Measurements from ENCODE around the gene KDELR1.
"Not testable (repeated sequence)": the region's sequence is repeated elsewhere in the genome, so short reads cannot be mapped to it uniquely, and the experiment has no call there.

KDELR1 gene

GRCh38 chr19:48396824-48397176, 5.4 kb upstream of the KDELR1 start:
- no peaks in the 10 kb centered on the region for H3K36me3 ChIP-seq (ENCODE audit: insufficient read depth, low read length)
- H2AFZ ChIP-seq (ENCODE audit: low read length, unreplicated experiment): no peak overlapping the region
- H3K4me3 ChIP-seq (ENCODE audit: low read depth, low read length): peak overlapping the region; percentile 81; the same call in 1 of the 2 replicates
- H3K4me1 ChIP-seq (ENCODE audit: control insufficient read depth, insufficient read depth, low read length, unreplicated experiment): peaks cover 14% of the 10 kb centered on the region
- H3K27ac ChIP-seq (ENCODE audit: low read depth, low read length): no peak overlapping the region
- H3K79me2 ChIP-seq (ENCODE audit: control insufficient read depth, insufficient read depth, low read length, unreplicated experiment): no peaks in the 10 kb centered on the region
- 0 out of 2 replicates have a peak, but pooled peaks cover 2% of the 10 kb centered on the region for H3K27me3 ChIP-seq (ENCODE audit: insufficient read depth, low read length)

- H3K4me3 ChIP-seq (ENCODE audit: low read depth, low read length): no peak overlapping the region
- H3K4me1 ChIP-seq (ENCODE audit: control insufficient read depth, insufficient read depth, low read length, unreplicated experiment): peaks cover 14% of the 10 kb centered on the region
- H3K27me3 ChIP-seq (ENCODE audit: insufficient read depth, low read length): 0 out of 2 replicates have a peak, but pooled peaks cover 2% of the 10 kb centered on the region
- peaks cover under 1% of the 10 kb centered on the region for H3K79me2 ChIP-seq (ENCODE audit: control insufficient read depth, insufficient read depth, low read length, unreplicated experiment)
- no peak overlapping the region for H2AFZ ChIP-seq (ENCODE audit: low read length, unreplicated experiment)
- no peak overlapping the region for H3K27ac ChIP-seq (ENCODE audit: low read depth, low read length)
- no peaks in the 10 kb centered on the region for H3K36me3 ChIP-seq (ENCODE audit: insufficient read depth, low read length)
Observed at GRCh38 chr19:48396016-48396823, 4.9 kb upstream of the KDELR1 start.

- no peak overlapping the region for H2AFZ ChIP-seq (ENCODE audit: low read length, unreplicated experiment)
- peaks cover 14% of the 10 kb centered on the region for H3K4me1 ChIP-seq (ENCODE audit: control insufficient read depth, insufficient read depth, low read length, unreplicated experiment)
- no peaks in the 10 kb centered on the region for H3K36me3 ChIP-seq (ENCODE audit: insufficient read depth, low read length)
- 0 out of 2 replicates have a peak, but pooled peaks cover 2% of the 10 kb centered on the region for H3K27me3 ChIP-seq (ENCODE audit: insufficient read depth, low read length)
- H3K4me3 ChIP-seq (ENCODE audit: low read depth, low read length): no peak overlapping the region
- H3K27ac ChIP-seq (ENCODE audit: low read depth, low read length): no peak overlapping the region
- H3K79me2 ChIP-seq (ENCODE audit: control insufficient read depth, insufficient read depth, low read length, unreplicated experiment): peaks cover 7% of the 10 kb centered on the region
Observed at GRCh38 chr19:48395499-48395898, 4.1 kb upstream of the KDELR1 start.

- Histone ChIP-seq H3K79me2 (ENCODE audit: control insufficient read depth, insufficient read depth, low read length, unreplicated experiment) (peaks cover 10% of the 10 kb centered on the region), H3K4me3 (ENCODE audit: low read depth, low read length) (no peak overlapping the region), H3K36me3 (ENCODE audit: insufficient read depth, low read length) (no peaks in the 10 kb centered on the region), H3K4me1 (ENCODE audit: control insufficient read depth, insufficient read depth, low read length, unreplicated experiment) (peaks cover 14% of the 10 kb centered on the region), H3K27me3 (ENCODE audit: insufficient read depth, low read length) (0 out of 2 replicates have a peak, but pooled peaks cover 2% of the 10 kb centered on the region), H2AFZ (ENCODE audit: low read length, unreplicated experiment) (no peak overlapping the region), H3K27ac (ENCODE audit: low read depth, low read length) (no peak overlapping the region)
Observed at GRCh38 chr19:48395170-48395455, 3.8 kb upstream of the KDELR1 start.

GRCh38 chr19:48394331-48395169, 3.2 kb upstream of the KDELR1 start:
- Histone ChIP-seq H3K4me1 (ENCODE audit: control insufficient read depth, insufficient read depth, low read length, unreplicated experiment) (peaks cover 14% of the 10 kb centered on the region), H3K4me3 (ENCODE audit: low read depth, low read length) (peak overlapping the region; percentile 73)

GRCh38 chr19:48393559-48394330, 2.4 kb upstream of the KDELR1 start, which contains the start of gene GRIN2D:
TSS of gene GRIN2D (plus strand) at chr19:48393668. CDS start at chr19:48398393, 4,725 bp downstream.
- H2AFZ ChIP-seq (ENCODE audit: low read length, unreplicated experiment): no peak within 1 kb of the TSS
- no peaks in the 10 kb centered on the region for H3K36me3 ChIP-seq (ENCODE audit: insufficient read depth, low read length)
- H3K4me1 ChIP-seq (ENCODE audit: control insufficient read depth, insufficient read depth, low read length, unreplicated experiment): peaks cover 14% of the 10 kb centered on the region
- H3K27me3 ChIP-seq (ENCODE audit: insufficient read depth, low read length): 0 out of 2 replicates have a peak, but pooled peaks cover 2% of the 10 kb centered on the region
- no peak within 1 kb of the TSS for H3K27ac ChIP-seq (ENCODE audit: low read depth, low read length)
- H3K4me3 ChIP-seq (ENCODE audit: low read depth, low read length): peak within 1 kb of the TSS; percentile 73
- H3K79me2 ChIP-seq (ENCODE audit: control insufficient read depth, insufficient read depth, low read length, unreplicated experiment): peaks cover 18% of the 10 kb centered on the region

More at GRCh38 chr19:48394331-48395169, 3.2 kb upstream of the KDELR1 start:
- Histone ChIP-seq H3K79me2 (ENCODE audit: control insufficient read depth, insufficient read depth, low read length, unreplicated experiment) (peaks cover 13% of the 10 kb centered on the region), H3K27ac (ENCODE audit: low read depth, low read length) (no peak overlapping the region), H2AFZ (ENCODE audit: low read length, unreplicated experiment) (no peak overlapping the region), H3K36me3 (ENCODE audit: insufficient read depth, low read length) (no peaks in the 10 kb centered on the region), H3K27me3 (ENCODE audit: insufficient read depth, low read length) (0 out of 2 replicates have a peak, but pooled peaks cover 2% of the 10 kb centered on the region)

- H3K79me2 ChIP-seq (ENCODE audit: control insufficient read depth, insufficient read depth, low read length, unreplicated experiment): peaks cover 20% of the 10 kb centered on the region
- H3K36me3 ChIP-seq (ENCODE audit: insufficient read depth, low read length): peaks cover 2% of the 10 kb centered on the region; the same call in 1 of the 2 replicates
- H3K27me3 ChIP-seq (ENCODE audit: insufficient read depth, low read length): 0 out of 2 replicates have a peak, but pooled peaks cover 2% of the 10 kb centered on the region
- peak overlapping the region; percentile 73 for H3K4me3 ChIP-seq (ENCODE audit: low read depth, low read length)
- no peak overlapping the region for H2AFZ ChIP-seq (ENCODE audit: low read length, unreplicated experiment)
- H3K27ac ChIP-seq (ENCODE audit: low read depth, low read length): no peak overlapping the region
- peaks cover 14% of the 10 kb centered on the region for H3K4me1 ChIP-seq (ENCODE audit: control insufficient read depth, insufficient read depth, low read length, unreplicated experiment)
Observed at GRCh38 chr19:48392860-48393558, 1.7 kb upstream of the KDELR1 start.

GRCh38 chr19:48392006-48392344, 624 bp upstream of the KDELR1 start:
- not testable (repeated sequence) for H2AFZ ChIP-seq (ENCODE audit: low read length, unreplicated experiment); H3K4me1 ChIP-seq (ENCODE audit: control insufficient read depth, insufficient read depth, low read length, unreplicated experiment); H3K4me3 ChIP-seq (ENCODE audit: low read depth, low read length); H3K27me3 ChIP-seq (ENCODE audit: insufficient read depth, low read length); H3K27ac ChIP-seq (ENCODE audit: low read depth, low read length); H3K36me3 ChIP-seq (ENCODE audit: insufficient read depth, low read length)
- H3K79me2 ChIP-seq (ENCODE audit: control insufficient read depth, insufficient read depth, low read length, unreplicated experiment): peaks cover 27% of the 10 kb centered on the region

- Histone ChIP-seq H3K4me1 (ENCODE audit: control insufficient read depth, insufficient read depth, low read length, unreplicated experiment) (peaks cover 3% of the 10 kb centered on the region), H3K27me3 (ENCODE audit: insufficient read depth, low read length) (0 out of 2 replicates have a peak, but pooled peaks cover 2% of the 10 kb centered on the region), H3K36me3 (ENCODE audit: insufficient read depth, low read length) (peaks cover 11% of the 10 kb centered on the region), H3K4me3 (ENCODE audit: low read depth, low read length) (peak overlapping the region; percentile 96), H3K79me2 (ENCODE audit: control insufficient read depth, insufficient read depth, low read length, unreplicated experiment) (peaks cover 27% of the 10 kb centered on the region), H2AFZ (ENCODE audit: low read length, unreplicated experiment) (no peak overlapping the region), H3K27ac (ENCODE audit: low read depth, low read length) (peak overlapping the region; percentile 68)
Observed at GRCh38 chr19:48390188-48391099, 907 bp downstream of the KDELR1 start.
